Uterus (tissue), 2 donors: ENCODE measurements around the gene BAZ1A.

Source experiments
- POLR2A ChIP-seq, 2 donors: fragments of 450-650 bp; IDR thresholded peaks; one replicate each; pipeline ENCODE4 v1.6.1; 2016; ENCODE audit warnings: antibody characterized with exemption in 2 of 2, mild to moderate bottlenecking in 1 of 2, moderate library complexity in 1 of 2
- TF ChIP-seq, protein P1 (sequence below), 4 experiments: fragments of 200-600 bp in 2 of 4; fragments of 450-650 bp in 2 of 4; sonication (generic) in 2 of 4; IDR thresholded peaks; one replicate each; pipeline ENCODE4 v1.5.1; 2016 to 2019; ENCODE audit warnings: antibody characterized with exemption in 4 of 4, mild to moderate bottlenecking in 2 of 4, moderate library complexity in 1 of 4

DNA sequence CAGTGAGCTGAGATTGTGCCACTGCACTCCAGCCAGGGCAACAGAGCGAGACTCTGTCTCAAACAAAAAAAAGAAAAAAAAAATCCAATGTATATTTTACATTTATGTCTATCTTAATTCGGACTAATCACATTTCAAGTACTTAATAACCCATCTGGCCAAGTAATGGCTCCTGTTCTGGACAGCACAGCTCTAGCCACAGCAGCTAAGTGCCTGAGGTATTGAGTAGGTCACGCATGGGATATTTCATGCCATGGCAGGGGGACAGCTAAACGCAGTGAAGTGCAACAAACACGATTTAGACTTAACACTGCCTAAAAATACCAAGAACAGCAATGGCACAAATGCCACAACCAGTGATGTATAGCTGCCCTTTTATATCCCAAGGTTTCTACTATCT is 8.0 kb downstream of the BAZ1A start:
- TF ChIP-seq, protein P1, sequence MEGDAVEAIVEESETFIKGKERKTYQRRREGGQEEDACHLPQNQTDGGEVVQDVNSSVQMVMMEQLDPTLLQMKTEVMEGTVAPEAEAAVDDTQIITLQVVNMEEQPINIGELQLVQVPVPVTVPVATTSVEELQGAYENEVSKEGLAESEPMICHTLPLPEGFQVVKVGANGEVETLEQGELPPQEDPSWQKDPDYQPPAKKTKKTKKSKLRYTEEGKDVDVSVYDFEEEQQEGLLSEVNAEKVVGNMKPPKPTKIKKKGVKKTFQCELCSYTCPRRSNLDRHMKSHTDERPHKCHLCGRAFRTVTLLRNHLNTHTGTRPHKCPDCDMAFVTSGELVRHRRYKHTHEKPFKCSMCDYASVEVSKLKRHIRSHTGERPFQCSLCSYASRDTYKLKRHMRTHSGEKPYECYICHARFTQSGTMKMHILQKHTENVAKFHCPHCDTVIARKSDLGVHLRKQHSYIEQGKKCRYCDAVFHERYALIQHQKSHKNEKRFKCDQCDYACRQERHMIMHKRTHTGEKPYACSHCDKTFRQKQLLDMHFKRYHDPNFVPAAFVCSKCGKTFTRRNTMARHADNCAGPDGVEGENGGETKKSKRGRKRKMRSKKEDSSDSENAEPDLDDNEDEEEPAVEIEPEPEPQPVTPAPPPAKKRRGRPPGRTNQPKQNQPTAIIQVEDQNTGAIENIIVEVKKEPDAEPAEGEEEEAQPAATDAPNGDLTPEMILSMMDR (IDR thresholded peaks at IDR 0.05), result no peak
- TF ChIP-seq POLR2A (IDR thresholded peaks at IDR 0.05), result no peak
